Stomach (tissue), 9 donors: ENCODE results near the gene HYCC1. TPM values are rescaled to one million over a fixed set of nuclear protein-coding genes. Genes with fewer than 3 reads are reported as not detected.
"Not testable (repeated sequence)": the region's sequence is repeated elsewhere in the genome, so short reads cannot be mapped to it uniquely, and the experiment has no call there.

Experiments
- DNase-seq, 2 donors: peaks; one replicate each; pipeline versions ENCODE4 v3.0.0 to v3.0.0-alpha.2; 2013 to 2019
- H3K27ac ChIP-seq, 5 donors: fragments of 200-600 bp in 4 of 5; sonication (generic) in 4 of 5; one replicate each; pipeline ENCODE4 v1.5.1; 2013 to 2019; ENCODE audit warnings: mild to moderate bottlenecking in 1 of 5, moderate library complexity in 1 of 5
- H3K27me3 ChIP-seq, 3 donors: fragments of 200-600 bp; sonication (generic); one replicate each; pipeline ENCODE4 v1.5.1; 2017 to 2019; ENCODE audit warnings: mixed run types in 1 of 3
- H3K36me3 ChIP-seq, 4 donors: fragments of 200-600 bp; sonication (generic); 1 replicate in 3 of 4; 2 replicates in 1 of 4; pipeline ENCODE4 v1.5.1; 2016 to 2019
- H3K4me1 ChIP-seq, 4 donors: fragments of 200-600 bp; sonication (generic); one replicate each; pipeline ENCODE4 v1.5.1; 2016 to 2019
- H3K4me3 ChIP-seq, 4 donors: fragments of 200-600 bp; sonication (generic) in 3 of 4; one replicate each; pipeline ENCODE4 v1.5.1; 2016 to 2019; ENCODE audit warnings: mild to moderate bottlenecking in 1 of 4
- H3K9me3 ChIP-seq, 4 donors: fragments of 200-600 bp; sonication (generic); one replicate each; pipeline ENCODE4 v1.5.1; 2016 to 2019
- EP300 ChIP-seq: sonication (generic); formaldehyde crosslinking; IDR thresholded peaks from one replicate; pipeline ENCODE4 v1.6.1; 2017; ENCODE audit warnings: antibody characterized with exemption
- POLR2A ChIP-seq, 4 donors: fragments of 450-650 bp; IDR thresholded peaks; one replicate each; pipeline ENCODE4 v1.6.1; 2016; ENCODE audit warnings: antibody characterized with exemption in 4 of 4, control low read depth in 2 of 4, mild to moderate bottlenecking in 1 of 4, moderate library complexity in 1 of 4
- POLR2AphosphoS5 ChIP-seq, 3 donors: sonication (generic); formaldehyde crosslinking; IDR thresholded peaks; one replicate each; pipeline ENCODE4 v1.6.1; 2016; ENCODE audit warnings: antibody characterized with exemption in 3 of 3
- WGBS, 5 donors: extraction: QIAGEN DNeasy Blood & Tissue Kit in 3 of 5; methylation state at CpG; one replicate each; pipeline versions ENCODE4 v1.1.5 to v1.1.7; 2013 to 2018; 5-methylcytosine and 5-hydroxymethylcytosine counted together
- intact Hi-C: fragments of 100-400 bp; cut with DNase I; formaldehyde crosslinking; loops from one replicate; pipeline ENCODE4 v1.15.1; 2023; ENCODE audit warnings: low total_unique reads
- polyA plus RNA-seq, 3 donors: library from polyadenylated mRNA; stranded (reverse); fragments of 200-250 nt; gene quantifications; one replicate each; pipeline ENCODE4 v1.2.3, GENCODE V29; 2013
- total RNA-seq, 5 donors: library from RNA; depleted of rRNA; stranded (reverse); fragments of >200 nt; gene quantifications; one replicate each; pipeline versions ENCODE4 v1.1.0 to v1.2.3, GENCODE V29; 2014 to 2016
- TF ChIP-seq, protein P1 (sequence below), 7 experiments: fragments of 450-650 bp in 4 of 7; fragments of 200-600 bp in 3 of 7; sonication (generic) in 3 of 7; IDR thresholded peaks; one replicate each; pipeline ENCODE4 v1.5.1; 2016 to 2019; ENCODE audit warnings: antibody characterized with exemption in 7 of 7, control low read depth in 2 of 7, mild to moderate bottlenecking in 1 of 7
- donor health status: healthy with polysubstance abuse.
- donor health status: Bipolar disorder and iron deficiency.
- donor health status: healthy.

Gene HYCC1
- total and polyA plus RNA-seq, 8 donors, result 0.58 to 32.9 (median 4.1) TPM

DNA sequence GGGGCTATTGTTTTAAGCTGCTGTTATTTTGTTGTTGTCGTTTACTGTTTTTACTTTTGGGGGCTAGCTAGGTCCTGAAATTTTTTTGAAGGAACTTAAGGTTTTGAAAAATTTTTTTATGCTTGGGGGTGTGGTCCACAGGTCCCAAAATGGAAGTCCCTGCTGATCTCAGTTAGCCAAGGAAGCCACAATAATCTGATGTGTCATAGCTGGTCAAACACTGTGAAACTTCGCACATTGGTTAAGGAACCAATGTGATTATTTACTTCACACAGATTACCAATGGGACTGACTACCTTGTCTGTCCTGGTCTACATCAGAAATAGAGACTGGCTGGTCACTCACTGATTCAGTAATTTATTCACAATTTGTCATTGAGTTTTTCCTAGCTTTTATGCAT lies 29.5 kb upstream of the HYCC1 start:
- no peaks in the 10 kb centered on the region for H3K27me3 ChIP-seq
- DNase-seq, result no peak
- TF ChIP-seq, protein P1, sequence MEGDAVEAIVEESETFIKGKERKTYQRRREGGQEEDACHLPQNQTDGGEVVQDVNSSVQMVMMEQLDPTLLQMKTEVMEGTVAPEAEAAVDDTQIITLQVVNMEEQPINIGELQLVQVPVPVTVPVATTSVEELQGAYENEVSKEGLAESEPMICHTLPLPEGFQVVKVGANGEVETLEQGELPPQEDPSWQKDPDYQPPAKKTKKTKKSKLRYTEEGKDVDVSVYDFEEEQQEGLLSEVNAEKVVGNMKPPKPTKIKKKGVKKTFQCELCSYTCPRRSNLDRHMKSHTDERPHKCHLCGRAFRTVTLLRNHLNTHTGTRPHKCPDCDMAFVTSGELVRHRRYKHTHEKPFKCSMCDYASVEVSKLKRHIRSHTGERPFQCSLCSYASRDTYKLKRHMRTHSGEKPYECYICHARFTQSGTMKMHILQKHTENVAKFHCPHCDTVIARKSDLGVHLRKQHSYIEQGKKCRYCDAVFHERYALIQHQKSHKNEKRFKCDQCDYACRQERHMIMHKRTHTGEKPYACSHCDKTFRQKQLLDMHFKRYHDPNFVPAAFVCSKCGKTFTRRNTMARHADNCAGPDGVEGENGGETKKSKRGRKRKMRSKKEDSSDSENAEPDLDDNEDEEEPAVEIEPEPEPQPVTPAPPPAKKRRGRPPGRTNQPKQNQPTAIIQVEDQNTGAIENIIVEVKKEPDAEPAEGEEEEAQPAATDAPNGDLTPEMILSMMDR (IDR thresholded peaks at IDR 0.05), result no peak
- no peak for TF ChIP-seq EP300
- TF ChIP-seq POLR2AphosphoS5 (IDR thresholded peaks at IDR 0.05), result no peak
- no peak for TF ChIP-seq POLR2A (IDR thresholded peaks at IDR 0.05)
- H3K9me3 ChIP-seq, result no peaks in the 10 kb centered on the region
- intact Hi-C loops, result no loop called here
- H3K36me3 ChIP-seq, result no peaks in the 10 kb centered on the region
- H3K4me1 ChIP-seq, result no peaks in the 10 kb centered on the region
- H3K27ac ChIP-seq, result no peak overlapping the region
- 76 to 88% (median 82%) methylated on average over 2 of the region's 2 CpGs for WGBS, 5 donors
- no peak overlapping the region for H3K4me3 ChIP-seq

DNA sequence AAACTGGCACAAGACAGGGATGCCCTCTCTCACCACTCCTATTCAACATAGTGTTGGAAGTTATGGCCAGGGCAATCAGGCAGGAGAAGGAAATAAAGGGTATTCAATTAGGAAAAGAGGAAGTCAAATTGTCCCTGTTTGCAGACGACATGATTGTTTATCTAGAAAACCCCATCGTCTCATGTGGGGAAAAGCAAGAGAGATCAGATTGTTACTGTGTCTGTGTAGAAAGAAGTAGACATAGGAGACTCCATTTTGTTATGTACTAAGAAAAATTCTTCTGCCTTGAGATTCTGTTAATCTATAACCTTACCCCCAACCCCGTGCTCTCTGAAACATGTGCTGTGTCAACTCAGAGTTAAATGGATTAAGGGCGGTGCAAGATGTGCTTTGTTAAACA lies 25.7 kb upstream of the HYCC1 start:
- H3K4me3 ChIP-seq, intact Hi-C loops, H3K27ac ChIP-seq, DNase-seq, H3K36me3 ChIP-seq, H3K9me3 ChIP-seq, H3K27me3 ChIP-seq, H3K4me1 ChIP-seq: not testable (repeated sequence)
- WGBS, 5 donors, result 35 to 83% (median 44%) methylated on average over 2 to 3 of the region's 4 CpGs

DNA sequence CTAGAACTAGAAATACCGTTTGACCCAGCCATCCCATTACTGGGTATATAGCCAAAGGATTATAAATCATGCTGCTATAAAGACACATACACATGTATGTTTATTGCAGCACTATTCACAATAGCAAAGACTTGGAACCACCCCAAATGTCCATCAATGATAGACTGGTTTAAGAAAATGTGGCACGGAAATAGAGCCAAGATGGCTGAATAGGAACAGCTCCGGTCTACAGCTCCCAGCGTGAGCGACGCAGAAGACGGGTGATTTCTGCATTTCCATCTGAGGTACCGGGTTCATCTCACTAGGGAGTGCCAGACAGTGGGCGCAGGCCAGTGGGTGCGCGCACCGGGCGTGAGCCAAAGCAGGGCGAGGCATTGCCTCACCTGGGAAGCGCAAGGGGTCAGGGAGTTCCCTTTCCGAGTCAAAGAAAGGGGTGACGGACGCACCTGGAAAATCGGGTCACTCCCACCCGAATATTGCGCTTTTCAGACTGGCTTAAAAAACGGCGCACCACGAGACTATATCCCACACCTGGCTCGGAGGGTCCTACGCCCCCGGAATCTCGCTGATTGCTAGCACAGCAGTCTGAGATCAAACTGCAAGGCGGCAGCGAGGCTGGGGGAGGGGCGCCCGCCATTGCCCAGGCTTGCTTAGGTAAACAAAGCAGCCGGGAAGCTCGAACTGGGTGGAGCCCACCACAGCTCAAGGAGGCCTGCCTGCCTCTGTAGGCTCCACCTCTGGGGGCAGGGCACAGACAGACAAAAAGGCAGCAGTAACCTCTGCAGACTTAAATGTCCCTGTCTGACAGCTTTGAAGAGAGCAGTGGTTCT lies 21.8 kb upstream of the HYCC1 start:
- DNase-seq, intact Hi-C loops, H3K4me3 ChIP-seq, H3K27ac ChIP-seq, H3K9me3 ChIP-seq, H3K36me3 ChIP-seq, H3K4me1 ChIP-seq: not testable (repeated sequence)
- 72 to 87% (median 82%) methylated on average over 16 to 28 of the region's 34 CpGs for WGBS, 5 donors
- H3K27me3 ChIP-seq, result peaks cover 0 to 14% (median 0%) of the 10 kb centered on the region in 3 donors

DNA sequence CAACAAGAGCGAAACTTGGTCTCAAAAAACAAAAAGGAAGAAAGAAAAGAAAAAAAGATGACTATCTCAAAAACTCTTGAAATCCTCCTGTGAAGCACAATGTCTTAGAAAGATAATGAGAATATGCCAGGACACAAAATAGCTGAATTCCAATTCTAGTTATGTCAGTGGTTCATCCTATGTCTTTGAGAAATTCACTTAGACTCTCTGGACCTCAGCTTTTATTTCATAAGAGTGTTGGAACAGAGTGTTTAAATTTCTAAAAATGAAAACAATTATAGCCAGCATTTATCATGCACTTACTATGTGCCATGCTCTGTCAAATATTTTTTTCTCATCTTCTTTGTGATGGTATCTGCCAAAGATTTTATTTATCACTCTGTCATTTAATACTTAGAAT lies 13.3 kb upstream of the HYCC1 start:
- no peak overlapping the region for H3K4me3 ChIP-seq
- no peaks in the 10 kb centered on the region for H3K36me3 ChIP-seq
- DNase-seq, result no peak
- intact Hi-C loops, result no loop called here
- no peak overlapping the region for H3K27ac ChIP-seq
- 86 to 100% (median 92%) methylated on average over 1 of the region's 1 CpG for WGBS, 5 donors
- H3K27me3 ChIP-seq, result no peaks in the 10 kb centered on the region
- no peaks in the 10 kb centered on the region for H3K4me1 ChIP-seq
- TF ChIP-seq POLR2A (IDR thresholded peaks at IDR 0.05), result no peak
- TF ChIP-seq, protein P1 (IDR thresholded peaks at IDR 0.05), result no peak
- no peak for TF ChIP-seq POLR2AphosphoS5 (IDR thresholded peaks at IDR 0.05)
- TF ChIP-seq EP300, result no peak
- no peaks in the 10 kb centered on the region for H3K9me3 ChIP-seq

DNA sequence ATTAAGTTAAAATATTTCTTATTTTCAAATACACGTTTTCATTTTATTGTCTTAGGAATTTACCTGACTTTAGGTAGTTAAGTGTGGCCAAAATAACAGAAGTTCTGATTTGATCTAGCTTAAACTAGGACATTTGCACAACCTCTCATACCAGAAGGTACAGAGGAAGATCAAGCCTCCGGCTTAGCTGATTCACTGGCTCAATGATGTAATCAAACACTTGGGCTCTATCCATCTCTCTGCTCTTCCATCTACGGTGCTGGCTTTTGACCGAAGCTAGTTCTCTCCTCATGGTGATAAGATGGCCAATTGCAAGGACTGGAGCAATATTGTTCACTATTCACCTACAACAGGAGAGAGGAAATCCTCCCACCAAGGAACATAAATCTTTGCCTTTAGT lies 12.2 kb upstream of the HYCC1 start:
- DNase-seq, result no peak
- H3K36me3 ChIP-seq, result no peaks in the 10 kb centered on the region
- intact Hi-C loops, result no loop called here
- TF ChIP-seq EP300, result no peak
- TF ChIP-seq POLR2AphosphoS5 (IDR thresholded peaks at IDR 0.05), result no peak
- TF ChIP-seq POLR2A (IDR thresholded peaks at IDR 0.05), result no peak
- TF ChIP-seq, protein P1 (IDR thresholded peaks at IDR 0.05), result no peak
- 73 to 88% (median 86%) methylated on average over 4 of the region's 4 CpGs for WGBS, 5 donors
- no peaks in the 10 kb centered on the region for H3K9me3 ChIP-seq
- H3K4me3 ChIP-seq, result no peak overlapping the region
- no peaks in the 10 kb centered on the region for H3K4me1 ChIP-seq
- no peak overlapping the region for H3K27ac ChIP-seq
- H3K27me3 ChIP-seq, result no peaks in the 10 kb centered on the region
